Adrenal gland (tissue), 12 donors: ENCODE data around the gene IL6R. TPM values are rescaled to one million over a fixed set of nuclear protein-coding genes. Genes with fewer than 3 reads are reported as not detected.

Experiments
- DNase-seq, 7 donors: peaks; one replicate each; pipeline ENCODE4 v3.0.0-alpha.2; 2019 to 2020
- H3K27ac ChIP-seq, 5 donors: fragments of 200-600 bp; sonication (generic) in 4 of 5; 1 replicate in 3 of 5; 2 replicates in 2 of 5; pipeline versions ENCODE4 v1.5.1 to v1.8.0; 2016 to 2020; ENCODE audit warnings: mild to moderate bottlenecking in 1 of 5
- H3K27me3 ChIP-seq: fragments of 200-600 bp; 2 replicates; pipeline ENCODE4 v1.8.0; 2021
- H3K36me3 ChIP-seq, 2 donors: fragments of 200-600 bp; replicated peaks in 1 of 2; 1 replicate in 1 of 2; 2 replicates in 1 of 2; pipeline versions ENCODE4 v1.5.1 to v1.8.0; 2018 to 2022
- H3K4me1 ChIP-seq, 2 donors: fragments of 200-600 bp; replicated peaks in 1 of 2; 1 replicate in 1 of 2; 2 replicates in 1 of 2; pipeline versions ENCODE4 v1.5.1 to v1.8.0; 2018 to 2021
- H3K4me3 ChIP-seq, 4 donors: fragments of 200-600 bp; sonication (generic) in 3 of 4; one replicate each; pipeline ENCODE4 v1.5.1; 2016 to 2018
- H3K9me3 ChIP-seq, 3 donors: fragments of 200-600 bp; sonication (generic) in 1 of 3; replicated peaks in 1 of 3; 1 replicate in 2 of 3; 2 replicates in 1 of 3; pipeline versions ENCODE4 v1.5.1 to v1.8.0; 2016 to 2021
- POLR2A ChIP-seq, 2 donors: fragments of 450-650 bp; IDR thresholded peaks; one replicate each; pipeline ENCODE4 v1.6.1; 2017; ENCODE audit warnings: antibody characterized with exemption in 2 of 2, mild to moderate bottlenecking in 2 of 2, moderate library complexity in 1 of 2
- WGBS, 4 donors: extraction: QIAGEN DNeasy Blood & Tissue Kit in 2 of 4; methylation state at CpG; one replicate each; pipeline versions ENCODE4 v1.1.5 to v1.1.7; 2013 to 2017; 5-methylcytosine and 5-hydroxymethylcytosine counted together
- intact Hi-C, 2 donors: fragments of 100-400 bp; cut with DNase I; formaldehyde crosslinking; loops; one replicate each; pipeline versions ENCODE4 v1.14.1 to v1.15.0; 2022 to 2023
- polyA plus RNA-seq, 3 donors: library from polyadenylated mRNA; stranded (reverse); fragments of 200-250 nt in 2 of 3; fragments of 350-450 nt in 1 of 3; fragmentation: Illumina TruSeq in 1 of 3; extraction: RNeasy Lipid Tissue Mini Kit (QIAGEN cat#74804) in 1 of 3; gene quantifications; one replicate each; pipeline ENCODE4 v1.2.3, GENCODE V29; 2013 to 2014
- total RNA-seq, 9 donors: library from RNA; depleted of rRNA in 4 of 9; stranded (reverse); fragments of >200 nt in 4 of 9; fragments of 120-200 nt in 1 of 9; fragmentation: NEBNext Ultra II Directional in 1 of 9; extraction: Animal tissue kit (Norgen Biotek cat#: 25700) in 1 of 9; gene quantifications; one replicate each; pipeline versions ENCODE4 v1.1.0 to v1.2.4, GENCODE V29; 2013 to 2023
- TF ChIP-seq, protein P1 (sequence below), 6 experiments: fragments of 450-650 bp in 4 of 6; fragments of 200-600 bp in 2 of 6; sonication (generic) in 1 of 6; IDR thresholded peaks; 1 replicate in 5 of 6; 2 replicates in 1 of 6; pipeline versions ENCODE4 v1.5.1 to v1.8.0; 2016 to 2021; ENCODE audit warnings: antibody characterized with exemption in 6 of 6, mild to moderate bottlenecking in 2 of 6, moderate library complexity in 1 of 6
- donor health status: healthy with polysubstance abuse.
- donor health status: Bipolar disorder and iron deficiency.
- donor health status: DM: yes; HTN: yes; CAD: no.
- donor health status: DM: no; HTN: no; CAD: no.
- donor health status: DM: no; HTN: no; CAD: no.
- donor health status: DM: yes; HTN: yes; CAD: no.

IL6R gene
- total and polyA plus RNA-seq, 12 donors = 4.4 to 43.0 (median 13.6) TPM

DNA sequence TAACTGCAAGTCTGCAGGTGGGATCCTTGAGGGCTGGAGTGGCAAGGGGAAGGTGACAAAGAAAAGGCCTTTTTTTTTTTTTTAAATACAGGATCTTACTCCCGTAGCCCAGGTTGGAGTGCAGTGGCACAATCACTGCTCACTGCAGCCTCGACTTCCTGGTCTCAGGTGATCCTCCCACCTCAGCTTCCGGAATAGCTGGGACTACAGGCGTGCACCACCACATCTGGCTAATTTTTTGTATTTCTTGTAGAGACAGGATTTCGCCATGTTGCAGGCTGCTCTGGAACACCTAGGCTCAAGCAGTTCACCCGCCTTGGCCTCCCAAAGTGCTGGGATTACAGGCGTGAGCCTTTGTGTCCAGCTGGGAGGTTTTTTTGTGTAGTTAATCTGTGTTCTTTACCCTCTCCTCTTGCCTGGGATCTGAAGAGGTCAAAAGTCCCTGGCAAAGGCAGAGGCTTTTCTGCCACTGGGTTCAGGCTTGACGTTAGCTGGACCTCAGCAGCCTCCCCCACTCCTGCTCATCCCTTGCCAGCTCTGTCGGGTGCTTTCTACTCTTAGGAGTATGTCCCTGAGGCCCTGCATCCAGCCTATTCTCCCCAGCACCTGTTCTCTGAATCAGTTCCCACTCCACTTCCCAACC is 5.2 kb downstream of the IL6R start:
- no peak for DNase-seq

DNA sequence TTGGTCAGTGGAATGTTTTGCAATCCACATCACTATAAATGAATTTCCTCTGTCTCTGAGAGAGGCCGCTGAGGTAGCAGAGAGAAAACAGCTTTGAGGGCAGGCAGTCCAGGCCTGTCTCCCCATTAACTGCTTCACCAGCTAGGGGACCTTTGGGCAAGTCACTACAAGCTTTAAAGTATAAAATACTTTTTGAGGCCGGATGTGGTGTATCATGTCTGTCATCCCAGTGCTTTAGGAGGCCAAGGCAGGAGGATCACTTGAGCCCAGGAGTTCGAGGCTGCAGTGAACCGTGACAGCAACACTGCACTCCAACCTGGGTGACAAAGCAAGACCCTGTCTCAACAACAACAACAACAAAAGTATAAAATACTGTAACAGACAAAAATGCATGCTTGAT is 6.4 kb downstream of the IL6R start:
- Histone ChIP-seq H3K27me3 (no peaks in the 10 kb centered on the region), H3K36me3 (no peaks in the 10 kb centered on the region), H3K4me1 (peaks cover 26 to 39% of the 10 kb centered on the region in 2 donors), H3K9me3 (no peaks in the 10 kb centered on the region), H3K27ac (no peak overlapping the region), H3K4me3 (no peak overlapping the region)
- WGBS, 4 donors = 80 to 91% (median 88%) methylated on average over 4 of the region's 4 CpGs
- TF ChIP-seq POLR2A (IDR thresholded peaks at IDR 0.05) = no peak
- TF ChIP-seq, protein P1, sequence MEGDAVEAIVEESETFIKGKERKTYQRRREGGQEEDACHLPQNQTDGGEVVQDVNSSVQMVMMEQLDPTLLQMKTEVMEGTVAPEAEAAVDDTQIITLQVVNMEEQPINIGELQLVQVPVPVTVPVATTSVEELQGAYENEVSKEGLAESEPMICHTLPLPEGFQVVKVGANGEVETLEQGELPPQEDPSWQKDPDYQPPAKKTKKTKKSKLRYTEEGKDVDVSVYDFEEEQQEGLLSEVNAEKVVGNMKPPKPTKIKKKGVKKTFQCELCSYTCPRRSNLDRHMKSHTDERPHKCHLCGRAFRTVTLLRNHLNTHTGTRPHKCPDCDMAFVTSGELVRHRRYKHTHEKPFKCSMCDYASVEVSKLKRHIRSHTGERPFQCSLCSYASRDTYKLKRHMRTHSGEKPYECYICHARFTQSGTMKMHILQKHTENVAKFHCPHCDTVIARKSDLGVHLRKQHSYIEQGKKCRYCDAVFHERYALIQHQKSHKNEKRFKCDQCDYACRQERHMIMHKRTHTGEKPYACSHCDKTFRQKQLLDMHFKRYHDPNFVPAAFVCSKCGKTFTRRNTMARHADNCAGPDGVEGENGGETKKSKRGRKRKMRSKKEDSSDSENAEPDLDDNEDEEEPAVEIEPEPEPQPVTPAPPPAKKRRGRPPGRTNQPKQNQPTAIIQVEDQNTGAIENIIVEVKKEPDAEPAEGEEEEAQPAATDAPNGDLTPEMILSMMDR (IDR thresholded peaks at IDR 0.05) = no peak
- intact Hi-C loops = no loop called here
- DNase-seq = no peak

More for the DNA sequence above, 5.2 kb downstream of the IL6R start:
- Histone ChIP-seq H3K9me3 (no peaks in the 10 kb centered on the region), H3K4me3 (no peak overlapping the region), H3K36me3 (no peaks in the 10 kb centered on the region), H3K27ac (no peak overlapping the region), H3K27me3 (no peaks in the 10 kb centered on the region), H3K4me1 (peaks cover 26 to 45% of the 10 kb centered on the region in 2 donors)
- 78 to 87% (median 84%) methylated on average over 9 of the region's 9 CpGs for WGBS, 4 donors
- TF ChIP-seq, protein P1 (IDR thresholded peaks at IDR 0.05) = no peak
- TF ChIP-seq POLR2A (IDR thresholded peaks at IDR 0.05) = no peak
- intact Hi-C loops = no loop called here

DNA sequence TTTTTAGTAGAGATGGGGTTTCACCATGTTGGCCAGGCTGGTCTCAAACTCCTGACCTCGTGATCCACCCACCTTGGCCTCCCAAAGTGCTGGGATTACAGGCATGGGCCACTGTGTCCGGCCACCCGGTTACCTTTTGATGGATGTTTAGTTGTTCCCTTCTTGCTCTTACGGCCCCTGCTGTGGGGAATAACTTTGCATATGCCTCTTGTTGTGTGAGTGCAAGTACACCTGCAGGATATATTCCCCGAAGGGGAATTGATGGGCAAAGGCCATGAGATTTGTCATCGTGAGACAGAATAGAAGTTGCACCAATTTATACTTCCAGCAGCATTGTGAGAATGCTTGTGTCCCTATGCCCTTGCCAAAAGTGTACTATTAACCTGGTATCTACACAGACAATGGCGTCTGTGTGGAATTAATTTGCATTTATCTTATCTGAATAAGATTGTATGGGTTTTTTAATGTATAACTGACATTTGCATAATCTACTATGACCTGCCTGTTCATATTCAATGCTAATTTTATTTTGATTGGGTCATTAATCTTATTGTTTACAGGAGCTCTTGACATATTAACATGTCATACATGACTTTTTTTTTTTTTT is 8.1 kb downstream of the IL6R start:
- Histone ChIP-seq H3K27ac (no peak overlapping the region), H3K36me3 (no peaks in the 10 kb centered on the region), H3K27me3 (no peaks in the 10 kb centered on the region), H3K4me1 (peaks cover 17 to 35% of the 10 kb centered on the region in 2 donors), H3K9me3 (no peaks in the 10 kb centered on the region), H3K4me3 (no peak overlapping the region)
- no peak for TF ChIP-seq POLR2A (IDR thresholded peaks at IDR 0.05)
- TF ChIP-seq, protein P1 (IDR thresholded peaks at IDR 0.05) = no peak
- 83 to 93% (median 90%) methylated on average over 6 to 7 of the region's 7 CpGs for WGBS, 4 donors
- DNase-seq = peak in 1 of 7 donors; percentile 33
- intact Hi-C loops = no loop called here

DNA sequence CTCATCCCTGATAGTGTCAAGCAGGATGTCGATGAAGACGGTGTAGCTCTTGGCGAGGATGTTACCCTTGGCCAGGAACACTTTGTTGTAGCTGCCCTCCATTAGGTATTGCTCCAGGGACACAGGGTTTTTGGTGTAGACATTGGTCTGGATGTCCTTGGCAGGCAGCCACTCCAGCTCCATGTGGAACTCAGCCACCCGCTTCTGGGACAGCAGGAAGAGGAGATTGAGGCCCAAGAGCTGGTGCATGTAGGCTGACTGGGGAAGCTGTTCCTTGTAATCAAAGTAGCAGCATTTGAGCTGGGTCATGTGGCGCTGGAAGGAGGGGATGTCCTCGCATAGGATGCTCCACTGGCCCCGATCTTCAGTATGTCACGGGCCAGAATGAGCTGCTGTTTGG is 9.5 kb downstream of the IL6R start:
- Histone ChIP-seq H3K36me3 (no peaks in the 10 kb centered on the region), H3K4me1 (peaks cover 26 to 40% of the 10 kb centered on the region in 2 donors), H3K4me3 (no peak overlapping the region), H3K27me3 (no peaks in the 10 kb centered on the region), H3K27ac (peak overlapping the region in 3 of 5 donors; percentile 19 to 68 (median 29)), H3K9me3 (no peaks in the 10 kb centered on the region)
- TF ChIP-seq, protein P1 (IDR thresholded peaks at IDR 0.05) = no peak
- no peak for TF ChIP-seq POLR2A (IDR thresholded peaks at IDR 0.05)
- WGBS, 4 donors = 66 to 96% (median 71%) methylated on average over 4 to 8 of the region's 8 CpGs
- peak; percentile 56 to 84 (median 82) for DNase-seq
- intact Hi-C loops = no loop called here
